Ovary (tissue), 9 donors: ENCODE data around the gene B3GALT5. TPM values are rescaled to one million over a fixed set of nuclear protein-coding genes. Genes with fewer than 3 reads are reported as not detected.
"Not testable (repeated sequence)": the region's sequence is repeated elsewhere in the genome, so short reads cannot be mapped to it uniquely, and the experiment has no call there.

Source experiments
- DNase-seq, 5 donors: peaks; one replicate each; pipeline ENCODE4 v3.0.0-alpha.2; 2019 to 2020
- H3K27ac ChIP-seq, 2 donors: fragments of 200-600 bp; one replicate each; pipeline versions ENCODE4 v1.5.1 to v1.8.0; 2019 to 2022
- H3K27me3 ChIP-seq: fragments of 200-600 bp; one replicate; pipeline ENCODE4 v1.8.0; 2022
- H3K36me3 ChIP-seq: fragments of 200-600 bp; sonication (generic); one replicate; pipeline ENCODE4 v1.5.1; 2019
- H3K4me1 ChIP-seq: one replicate; pipeline ENCODE4 v1.8.1; 2013; ENCODE audit warnings: mild to moderate bottlenecking, moderate library complexity; ENCODE audit not compliant: insufficient read depth
- H3K4me3 ChIP-seq: fragments of 200-600 bp; sonication (generic); one replicate; pipeline ENCODE4 v1.5.1; 2017
- H3K9me3 ChIP-seq, 2 donors: fragments of 200-600 bp in 1 of 2; sonication (generic) in 1 of 2; one replicate each; pipeline versions ENCODE4 v1.5.1 to v1.8.1; 2013 to 2019; ENCODE audit warnings: mild to moderate bottlenecking in 1 of 2, moderate library complexity in 1 of 2
- CTCF ChIP-seq, 3 donors: fragments of 450-650 bp in 2 of 3; fragments of 200-600 bp in 1 of 3; IDR thresholded peaks; one replicate each; pipeline versions ENCODE4 v1.5.1 to v1.8.0; 2016 to 2022; ENCODE audit warnings: antibody characterized with exemption in 3 of 3, mild to moderate bottlenecking in 1 of 3
- EP300 ChIP-seq: sonication (generic); formaldehyde crosslinking; IDR thresholded peaks from one replicate; pipeline ENCODE4 v1.6.1; 2017; ENCODE audit warnings: antibody characterized with exemption
- POLR2A ChIP-seq: fragments of 450-650 bp; IDR thresholded peaks from one replicate; pipeline ENCODE4 v1.6.1; 2017; ENCODE audit warnings: antibody characterized with exemption, mild to moderate bottlenecking, moderate library complexity
- WGBS, 3 donors: extraction: QIAGEN DNeasy Blood & Tissue Kit in 1 of 3; methylation state at CpG; one replicate each; pipeline versions ENCODE4 v1.1.5 to v1.1.7; 2013 to 2017; 5-methylcytosine and 5-hydroxymethylcytosine counted together
- intact Hi-C, 4 donors: fragments of 100-400 bp; cut with DNase I; formaldehyde crosslinking; loops; one replicate each; pipeline versions ENCODE4 v1.11.0 to v1.15.1; 2022 to 2023
- polyA plus RNA-seq, 2 donors: library from polyadenylated mRNA; stranded (reverse); fragments of 200-250 nt in 1 of 2; fragments of 350-450 nt in 1 of 2; fragmentation: Illumina TruSeq in 1 of 2; extraction: RNeasy Lipid Tissue Mini Kit (QIAGEN cat#74804) in 1 of 2; gene quantifications; one replicate each; pipeline ENCODE4 v1.2.3, GENCODE V29; 2013 to 2014
- total RNA-seq, 7 donors: library from RNA; depleted of rRNA in 2 of 7; stranded (reverse); fragments of >200 nt in 2 of 7; fragmentation: NEBNext Ultra II Directional in 3 of 7; extraction: Animal tissue kit (Norgen Biotek cat#: 25700) in 3 of 7; gene quantifications; one replicate each; pipeline versions ENCODE4 v1.1.0 to v1.2.4, GENCODE V29; 2016 to 2023
- donor health status: DM: no; HTN: no; CAD: no; lungs with moderate emphysema.
- donor health status: DM: no; HTN: no; CAD: no.
- donor health status: Bipolar disorder and iron deficiency.
- donor health status: DM: yes; HTN: yes; CAD: no.
- donor health status: DM: no; HTN: no; CAD: no.
- donor health status: DM: yes; HTN: yes; CAD: no.

B3GALT5 gene
- total and polyA plus RNA-seq, 9 donors, result 0.12 to 1.8 (median 0.62) TPM

GRCh38 chr21:39685236-39685635, 72.5 kb downstream of the B3GALT5 start:
- Histone ChIP-seq H3K36me3 (no peaks in the 10 kb centered on the region), H3K4me3 (no peak overlapping the region), H3K27ac (no peak overlapping the region), H3K4me1 (no peaks in the 10 kb centered on the region), H3K27me3 (no peaks in the 10 kb centered on the region), H3K9me3 (no peaks in the 10 kb centered on the region)
- intact Hi-C loops, result no loop called here
- 62 to 79% (median 63%) methylated on average over 1 of the region's 1 CpG for WGBS, 3 donors
- DNase-seq, result no peak
- TF ChIP-seq CTCF (IDR thresholded peaks at IDR 0.05), result no peak
- no peak for TF ChIP-seq POLR2A
- no peak for TF ChIP-seq EP300

- H3K36me3 ChIP-seq, result no peaks in the 10 kb centered on the region
- H3K27ac ChIP-seq, result no peak overlapping the region
- TF ChIP-seq EP300, result no peak
- TF ChIP-seq CTCF (IDR thresholded peaks at IDR 0.05), result no peak
- TF ChIP-seq POLR2A, result no peak
- intact Hi-C loops, result no loop called here
- no peaks in the 10 kb centered on the region for H3K9me3 ChIP-seq
- no peaks in the 10 kb centered on the region for H3K4me1 ChIP-seq
- H3K4me3 ChIP-seq, result no peak overlapping the region
- 93 to 97% (median 97%) methylated on average over 5 of the region's 5 CpGs for WGBS, 3 donors
- DNase-seq, result no peak
- no peaks in the 10 kb centered on the region for H3K27me3 ChIP-seq
Observed at GRCh38 chr21:39685991-39686390, 73.3 kb downstream of the B3GALT5 start.

DNA sequence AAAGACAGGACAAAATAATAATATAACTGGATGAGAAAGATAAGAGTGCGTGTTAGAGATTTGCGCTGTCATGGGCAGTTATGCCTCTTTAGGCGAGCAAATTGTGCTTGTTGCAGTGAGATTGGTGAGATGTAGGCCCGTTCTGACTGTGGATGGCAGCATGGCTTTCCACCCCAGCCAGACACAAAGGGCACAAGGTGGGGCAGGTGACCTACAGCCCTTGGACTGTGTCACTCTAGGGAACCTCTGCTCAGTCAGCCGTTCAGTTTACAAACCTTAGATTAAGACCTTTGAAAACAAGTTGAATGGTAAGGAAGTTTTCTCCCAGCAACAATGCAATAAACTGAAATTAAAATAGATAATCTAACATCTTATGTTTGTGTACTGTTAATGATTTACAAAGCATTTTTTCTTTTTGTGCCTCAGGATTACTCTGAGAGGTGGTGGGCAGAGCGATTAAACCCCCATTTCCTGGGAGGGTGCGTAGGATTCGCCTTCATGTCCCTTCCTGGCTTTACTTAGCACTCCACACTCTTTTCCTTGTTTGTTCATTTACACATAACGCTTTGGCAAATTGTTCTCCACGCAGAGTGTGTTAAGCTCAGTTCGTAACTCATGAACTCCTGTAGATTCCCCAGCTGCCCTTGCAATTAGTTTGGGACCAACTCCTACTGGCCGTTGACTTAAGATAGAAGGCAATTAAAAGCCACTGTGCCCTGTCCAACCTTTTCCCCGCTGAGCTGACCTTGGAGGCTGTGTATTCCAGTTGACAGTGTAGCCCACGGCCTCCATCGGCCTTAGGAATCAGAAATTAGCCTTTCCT, 74.1 kb downstream of the B3GALT5 start:
- Histone ChIP-seq H3K9me3 (no peaks in the 10 kb centered on the region), H3K4me3 (no peak overlapping the region), H3K36me3 (no peaks in the 10 kb centered on the region), H3K4me1 (no peaks in the 10 kb centered on the region), H3K27me3 (no peaks in the 10 kb centered on the region), H3K27ac (no peak overlapping the region)
- 79 to 83% (median 83%) methylated on average over 15 of the region's 15 CpGs for WGBS, 3 donors
- no peak for DNase-seq
- TF ChIP-seq CTCF (IDR thresholded peaks at IDR 0.05) (no peak), POLR2A (no peak), EP300 (no peak)
- intact Hi-C loops, result no loop called here

DNA sequence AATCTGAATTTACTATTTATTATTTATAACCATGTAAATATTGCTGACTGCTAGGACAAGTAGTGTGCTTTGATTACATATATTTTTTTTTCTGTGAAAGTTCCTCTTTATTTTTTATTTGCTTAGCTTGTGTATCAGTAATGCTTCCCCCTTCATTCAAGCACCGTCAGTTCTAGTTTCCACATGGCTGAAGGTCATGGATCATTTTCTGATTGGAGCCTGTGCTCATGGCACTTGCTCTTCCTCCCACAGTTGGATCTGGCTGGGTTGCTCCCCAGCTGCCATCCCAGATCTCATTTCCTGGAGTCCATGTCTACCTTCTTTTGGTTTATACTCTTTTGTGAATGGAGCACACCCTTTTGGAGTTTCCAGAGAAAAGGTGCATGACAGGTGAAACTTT, 75.3 kb downstream of the B3GALT5 start:
- 46 to 72% (median 62%) methylated on average over 1 of the region's 1 CpG for WGBS, 3 donors
- H3K27ac ChIP-seq, result no peak overlapping the region
- no peak for TF ChIP-seq CTCF (IDR thresholded peaks at IDR 0.05)
- no peak for TF ChIP-seq POLR2A
- no peak for TF ChIP-seq EP300
- H3K36me3 ChIP-seq, result no peaks in the 10 kb centered on the region
- no peaks in the 10 kb centered on the region for H3K27me3 ChIP-seq
- H3K4me1 ChIP-seq, result no peaks in the 10 kb centered on the region
- no peaks in the 10 kb centered on the region for H3K9me3 ChIP-seq
- intact Hi-C loops, result no loop called here
- no peak overlapping the region for H3K4me3 ChIP-seq
- DNase-seq, result no peak

- H3K9me3 ChIP-seq, intact Hi-C loops, H3K4me3 ChIP-seq, H3K4me1 ChIP-seq, H3K36me3 ChIP-seq, DNase-seq, H3K27me3 ChIP-seq, H3K27ac ChIP-seq: not testable (repeated sequence)
- 73 to 83% (median 81%) methylated on average over 1 of the region's 1 CpG for WGBS, 3 donors
Observed at GRCh38 chr21:39689860-39690259, 77.1 kb downstream of the B3GALT5 start.
